HG02571 (cell line): ENCODE results near the gene TMEM204.

Experiments
- ATAC-seq: cut with Tn5 transposase; IDR thresholded peaks from one replicate; pipeline ENCODE4 v1.9.1; 2021; ENCODE audit warnings: mild to moderate bottlenecking, moderate library complexity; ENCODE audit not compliant: unreplicated experiment

Gene TMEM204

DNA sequence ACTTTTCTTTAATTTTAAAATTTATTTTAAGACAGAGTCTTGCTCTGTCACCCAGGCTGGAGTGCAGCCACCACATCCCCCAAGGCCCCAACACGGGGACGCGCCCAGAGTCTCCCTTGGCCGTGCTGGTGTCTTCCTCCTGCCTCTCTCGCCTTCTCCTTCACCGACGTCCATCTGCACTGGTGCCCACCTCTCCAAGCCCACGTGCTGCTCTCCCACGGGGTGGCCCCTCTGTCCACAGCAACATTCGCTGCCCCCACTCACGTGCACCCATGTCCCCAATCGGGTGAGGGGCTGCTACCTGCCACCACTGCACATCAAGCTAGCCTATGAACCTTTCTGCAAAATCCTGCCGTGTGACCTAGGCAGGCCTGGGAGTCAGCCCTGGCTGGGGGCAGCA lies 3.1 kb downstream of the TMEM204 start:
- ATAC-seq: no peak

GRCh38 chr16:1537138-1537577 lies 3.7 kb downstream of the TMEM204 start:
- ATAC-seq: no peak

DNA sequence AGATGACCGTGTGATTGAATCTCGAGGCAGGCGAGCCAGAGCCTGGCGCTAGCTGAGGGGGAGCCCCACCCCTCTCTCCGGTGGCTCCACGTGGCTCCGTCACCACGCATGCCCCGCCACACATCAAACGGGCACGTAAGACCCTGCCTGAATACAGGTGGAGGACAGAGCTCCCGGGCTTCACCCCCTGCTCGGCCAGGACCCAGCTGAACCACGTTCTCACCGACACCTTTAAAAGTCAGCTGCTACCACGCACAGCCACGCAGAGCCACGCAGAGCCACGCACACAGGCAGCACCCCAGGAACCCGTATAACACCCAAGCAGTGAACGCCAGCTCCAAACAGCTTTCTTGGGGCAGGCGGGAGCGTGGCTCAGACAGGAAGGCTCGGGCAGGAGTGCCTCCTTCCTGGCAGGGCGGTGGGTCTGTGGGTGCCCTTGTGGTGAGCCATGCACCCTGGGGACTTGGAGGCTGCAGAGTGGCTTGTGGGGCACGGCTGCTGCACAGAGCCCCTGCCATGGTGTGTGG lies 4.4 kb downstream of the TMEM204 start:
- no peak for ATAC-seq

DNA sequence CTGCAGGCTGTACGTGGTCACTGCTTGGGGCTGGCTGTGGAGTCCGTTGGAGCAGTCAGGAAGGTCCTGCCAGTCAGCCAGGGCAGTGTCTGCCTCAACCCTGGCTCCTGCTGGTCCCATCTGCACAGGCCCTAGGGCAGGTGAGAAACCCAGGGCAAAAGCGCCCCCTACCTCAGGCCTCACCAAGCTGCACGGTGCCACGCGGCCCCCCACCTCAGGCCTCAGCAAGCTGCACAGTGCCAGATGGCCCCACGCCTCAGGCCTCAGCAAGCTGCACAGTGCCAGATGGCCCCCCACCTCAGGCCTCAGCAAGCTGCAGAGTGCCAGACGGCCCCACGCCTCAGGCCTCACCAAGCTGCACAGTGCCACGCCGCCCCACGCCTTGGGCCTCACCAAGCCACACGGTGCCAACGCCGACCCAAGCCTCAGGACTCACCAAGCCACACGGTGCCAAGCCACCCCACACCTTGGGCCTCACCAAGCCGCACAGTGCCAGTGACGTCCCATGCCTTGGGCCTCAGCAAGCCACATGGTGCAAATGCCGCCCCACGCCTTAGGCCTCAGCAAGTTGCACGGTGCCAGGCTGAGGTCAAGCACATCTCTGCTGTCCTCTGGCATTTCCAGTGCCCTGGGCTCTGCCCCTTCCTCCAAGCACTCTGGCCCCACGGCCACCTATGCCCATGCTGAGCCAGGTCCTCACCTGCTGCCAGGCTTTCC lies 5.5 kb downstream of the TMEM204 start:
- no peak for ATAC-seq

- ATAC-seq: no peak
These were observed 6.5 kb downstream of the TMEM204 start for GRCh38 chr16:1539720-1540555.

- ATAC-seq: no peak
These were observed 7.0 kb downstream of the TMEM204 start for GRCh38 chr16:1540556-1540855.

DNA sequence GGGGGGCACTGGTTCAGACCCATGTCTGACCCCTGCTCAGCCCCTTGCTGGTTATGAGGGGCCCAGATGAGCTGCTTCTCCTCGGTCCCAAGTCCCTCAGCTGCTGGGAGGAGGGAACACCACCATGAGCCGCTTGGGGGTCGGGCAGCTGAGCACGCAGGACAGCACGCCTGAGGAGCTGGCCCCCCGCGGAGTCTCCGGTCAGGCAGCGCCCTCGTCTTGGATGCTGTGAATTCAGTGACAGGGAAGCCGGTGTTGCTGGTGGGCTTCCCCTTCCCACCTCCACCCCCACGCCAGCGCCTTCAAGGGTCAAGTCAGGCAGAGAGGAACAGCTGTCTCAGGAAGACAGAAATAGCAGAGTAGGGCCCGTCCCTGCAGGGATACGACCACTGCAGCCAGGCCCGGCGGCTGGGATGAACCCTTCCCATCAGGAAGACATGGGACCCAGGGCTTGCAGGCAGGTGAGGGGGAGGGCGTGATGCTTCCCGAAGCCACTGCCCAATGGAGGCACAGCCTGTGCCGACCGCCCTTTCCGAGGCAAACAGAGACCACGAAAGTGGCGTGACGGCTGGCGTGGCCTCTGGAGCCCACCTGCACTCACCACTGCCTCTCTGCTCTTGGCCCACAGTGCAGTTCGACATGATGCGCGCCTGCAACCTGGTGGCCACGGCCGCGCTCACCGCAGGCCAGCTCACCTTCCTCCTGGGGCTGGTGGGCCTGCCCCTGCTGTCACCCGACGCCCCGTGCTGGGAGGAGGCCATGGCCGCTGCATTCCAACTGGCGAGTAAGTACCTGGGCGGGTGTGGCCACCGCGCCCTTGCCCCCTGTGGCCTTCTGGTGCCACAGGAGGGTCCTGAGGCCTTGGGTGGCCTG lies 8.1 kb downstream of the TMEM204 start:
- ATAC-seq: no peak

DNA sequence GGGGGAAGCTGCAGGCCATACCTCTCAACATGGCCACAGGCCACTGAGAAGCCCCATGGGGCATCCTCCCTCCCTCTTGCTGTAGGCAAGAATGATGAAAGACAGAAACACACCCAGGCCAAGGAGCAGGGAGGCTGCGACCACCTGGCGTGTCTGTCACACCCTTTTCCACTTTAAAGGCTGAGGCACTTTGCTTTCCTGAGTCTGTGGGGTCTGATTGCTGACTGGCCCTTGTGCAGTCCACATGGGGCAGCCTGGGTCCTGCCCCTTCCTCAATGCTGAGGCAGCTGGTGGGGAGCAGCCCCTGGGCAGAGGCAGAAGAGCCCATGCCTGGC lies 8.7 kb downstream of the TMEM204 start:
- ATAC-seq: no peak

- no peak for ATAC-seq
These were observed 9.1 kb downstream of the TMEM204 start for GRCh38 chr16:1542533-1542932.

GRCh38 chr16:1543085-1543896 lies 9.8 kb downstream of the TMEM204 start:
- no peak for ATAC-seq

GRCh38 chr16:1545044-1546040 lies 11.9 kb downstream of the TMEM204 start:
- ATAC-seq: no peak

GRCh38 chr16:1546430-1546829 lies 13.0 kb downstream of the TMEM204 start:
- ATAC-seq: no peak

DNA sequence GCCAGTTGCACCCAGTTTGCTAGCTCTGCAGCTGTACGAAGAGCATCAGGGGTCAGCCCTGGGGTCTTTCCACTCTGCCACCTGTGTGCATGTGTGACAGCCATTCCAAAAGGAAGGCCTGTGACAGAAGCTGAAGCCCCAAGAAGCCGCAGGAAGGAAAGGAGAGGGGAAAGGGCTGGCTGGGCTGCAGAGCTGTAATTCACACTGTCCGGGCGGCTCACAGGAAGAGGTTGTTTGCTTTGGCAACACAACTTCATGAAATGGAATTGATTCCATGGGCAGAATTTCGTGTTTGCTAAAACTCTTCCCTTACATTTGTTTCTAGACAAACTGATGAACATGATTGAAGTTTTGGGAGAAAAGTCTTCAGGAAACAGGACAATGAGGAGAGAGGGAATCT lies 14.8 kb downstream of the TMEM204 start:
- ATAC-seq: no peak

DNA sequence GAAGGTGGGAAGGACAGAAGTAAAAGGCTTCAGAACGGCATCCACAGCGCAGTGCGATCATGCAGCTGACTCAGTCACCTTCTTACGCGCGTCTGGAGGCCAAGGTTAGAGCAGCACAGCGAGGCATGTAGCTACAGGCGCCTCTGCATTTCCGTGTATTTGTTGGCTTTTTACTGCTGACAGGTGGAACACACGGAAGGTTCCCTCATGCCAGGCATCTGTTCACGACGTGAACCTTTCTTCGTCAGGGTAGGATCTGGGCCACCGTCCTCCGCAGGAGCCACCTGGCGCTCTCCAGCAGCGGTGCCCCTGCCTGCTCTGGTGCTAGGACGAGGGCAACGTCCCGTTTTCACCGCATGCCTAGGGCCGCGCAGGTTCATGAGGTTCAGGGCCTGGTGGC lies 15.3 kb downstream of the TMEM204 start:
- ATAC-seq: no peak

DNA sequence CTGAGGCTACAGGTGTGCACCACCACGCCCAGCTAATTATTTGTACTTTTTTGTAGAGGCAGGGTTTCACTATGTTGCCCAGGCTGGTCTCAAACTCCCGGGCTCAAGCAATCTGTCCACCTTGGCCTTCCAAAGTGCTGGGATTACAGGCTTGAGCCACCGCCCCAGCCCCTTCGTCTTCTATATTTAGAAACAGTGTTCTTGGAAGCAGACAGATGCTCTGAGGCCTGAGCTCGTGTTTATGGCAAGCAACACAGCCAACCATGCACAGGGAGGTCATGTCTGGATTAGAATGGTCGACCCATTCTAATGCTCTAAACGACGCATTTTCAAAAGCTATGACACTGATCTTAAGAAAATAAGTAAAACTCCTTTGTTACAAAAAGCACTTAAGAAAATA lies 16.6 kb downstream of the TMEM204 start:
- ATAC-seq: no peak

- no peak for ATAC-seq
These were observed 17.2 kb downstream of the TMEM204 start for GRCh38 chr16:1550696-1551095.

DNA sequence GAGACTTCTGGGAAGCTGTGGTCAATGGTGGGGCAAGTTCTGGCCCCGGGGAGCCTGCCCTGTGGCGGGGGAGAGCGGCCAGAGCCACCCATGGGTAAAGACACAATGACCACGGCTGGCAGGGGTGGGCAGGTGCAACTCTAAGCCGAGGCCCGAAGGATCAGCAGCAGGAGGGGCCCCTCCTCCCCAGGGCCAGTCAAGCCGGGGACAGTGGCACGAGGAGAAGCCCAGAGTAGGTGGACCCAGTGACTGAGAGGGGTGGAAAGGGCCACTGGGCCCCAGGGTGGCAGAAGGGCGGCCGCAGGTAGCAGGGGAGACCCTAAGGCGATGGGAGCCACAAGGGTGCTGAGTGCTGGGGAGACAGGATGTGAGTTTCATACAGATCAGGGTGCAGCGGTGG lies 17.7 kb downstream of the TMEM204 start:
- no peak for ATAC-seq

- no peak for ATAC-seq
These were observed 18.7 kb downstream of the TMEM204 start for GRCh38 chr16:1552129-1552528.
